ENCODE measurements around the gene CHRND. TPM values are rescaled to one million over a fixed set of nuclear protein-coding genes. Genes with fewer than 3 reads are reported as not detected.

The CHRND gene
- total RNA-seq, 6 experiments from 2014 or later: not detected

DNA sequence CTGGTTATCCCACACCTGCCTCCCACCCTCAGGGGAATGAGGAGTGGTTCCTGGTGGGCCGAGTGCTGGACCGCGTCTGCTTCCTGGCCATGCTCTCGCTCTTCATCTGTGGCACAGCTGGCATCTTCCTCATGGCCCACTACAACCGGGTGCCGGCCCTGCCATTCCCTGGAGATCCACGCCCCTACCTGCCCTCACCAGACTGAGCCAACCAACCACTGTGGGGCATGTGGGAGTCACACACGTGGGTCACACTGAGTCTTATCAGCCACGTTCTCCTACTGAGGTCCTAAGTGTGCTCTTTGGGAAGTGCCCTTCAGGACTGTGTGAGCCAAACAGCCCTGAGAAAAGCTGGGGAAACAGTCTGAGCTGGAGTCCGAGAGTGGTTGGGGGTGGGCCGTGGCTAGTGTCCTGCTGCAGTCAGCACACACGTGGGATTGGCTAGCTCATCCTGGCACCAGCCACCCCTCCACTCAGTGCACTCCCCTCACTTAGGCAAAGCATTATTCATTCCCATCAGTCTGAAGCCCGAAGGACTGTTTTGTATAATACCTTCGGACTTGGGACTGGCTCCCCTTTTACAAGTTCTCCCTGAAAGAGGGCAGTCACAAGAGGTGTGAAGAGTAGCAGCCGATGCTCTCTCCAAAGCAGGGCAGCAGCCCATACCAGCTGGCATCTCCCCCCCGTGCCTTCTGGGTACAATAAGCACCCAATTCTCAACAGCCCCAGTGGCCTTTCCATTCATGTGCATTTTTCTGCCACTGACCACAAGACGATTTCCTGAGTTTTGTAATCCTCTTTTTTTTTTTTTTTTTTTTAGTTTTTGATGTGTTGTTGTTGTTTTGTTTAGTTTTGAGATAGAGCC, 19.8 kb downstream of the CHRND start:
- no peak overlapping the region for H3K27ac Mint-ChIP-seq
- H3K4me3 Mint-ChIP-seq: no peak overlapping the region
- H3K4me1 Mint-ChIP-seq (ENCODE audit: low read depth): peaks cover 18% of the 10 kb centered on the region
- DNase-seq: no peak
- TF ChIP-seq, protein P1, sequence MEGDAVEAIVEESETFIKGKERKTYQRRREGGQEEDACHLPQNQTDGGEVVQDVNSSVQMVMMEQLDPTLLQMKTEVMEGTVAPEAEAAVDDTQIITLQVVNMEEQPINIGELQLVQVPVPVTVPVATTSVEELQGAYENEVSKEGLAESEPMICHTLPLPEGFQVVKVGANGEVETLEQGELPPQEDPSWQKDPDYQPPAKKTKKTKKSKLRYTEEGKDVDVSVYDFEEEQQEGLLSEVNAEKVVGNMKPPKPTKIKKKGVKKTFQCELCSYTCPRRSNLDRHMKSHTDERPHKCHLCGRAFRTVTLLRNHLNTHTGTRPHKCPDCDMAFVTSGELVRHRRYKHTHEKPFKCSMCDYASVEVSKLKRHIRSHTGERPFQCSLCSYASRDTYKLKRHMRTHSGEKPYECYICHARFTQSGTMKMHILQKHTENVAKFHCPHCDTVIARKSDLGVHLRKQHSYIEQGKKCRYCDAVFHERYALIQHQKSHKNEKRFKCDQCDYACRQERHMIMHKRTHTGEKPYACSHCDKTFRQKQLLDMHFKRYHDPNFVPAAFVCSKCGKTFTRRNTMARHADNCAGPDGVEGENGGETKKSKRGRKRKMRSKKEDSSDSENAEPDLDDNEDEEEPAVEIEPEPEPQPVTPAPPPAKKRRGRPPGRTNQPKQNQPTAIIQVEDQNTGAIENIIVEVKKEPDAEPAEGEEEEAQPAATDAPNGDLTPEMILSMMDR (IDR thresholded peaks at IDR 0.05): no peak
- peaks cover 15% of the 10 kb centered on the region for H3K27me3 Mint-ChIP-seq (ENCODE audit: insufficient read depth)
- H3K9me3 Mint-ChIP-seq: no peaks in the 10 kb centered on the region; the same call in 1 of the 2 replicates
- H3K36me3 Mint-ChIP-seq (ENCODE audit: low read depth): peaks cover 13% of the 10 kb centered on the region

GRCh38 chr2:232547991-232548390, 22.0 kb downstream of the CHRND start:
- TF ChIP-seq, protein P1 (IDR thresholded peaks at IDR 0.05): no peak
- DNase-seq: no peak
- Mint-ChIP-seq H3K4me1 (ENCODE audit: low read depth) (peaks cover 32% of the 10 kb centered on the region), H3K36me3 (ENCODE audit: low read depth) (peaks cover 29% of the 10 kb centered on the region), H3K9me3 (no peaks in the 10 kb centered on the region; the same call in 1 of the 2 replicates), H3K27me3 (ENCODE audit: insufficient read depth) (peaks cover 4% of the 10 kb centered on the region), H3K4me3 (no peak overlapping the region), H3K27ac (no peak overlapping the region)

GRCh38 chr2:232549655-232550353, 23.8 kb downstream of the CHRND start:
- H3K4me1 Mint-ChIP-seq (ENCODE audit: low read depth): peaks cover 50% of the 10 kb centered on the region
- TF ChIP-seq, protein P1 (IDR thresholded peaks at IDR 0.05): no peak

DNA sequence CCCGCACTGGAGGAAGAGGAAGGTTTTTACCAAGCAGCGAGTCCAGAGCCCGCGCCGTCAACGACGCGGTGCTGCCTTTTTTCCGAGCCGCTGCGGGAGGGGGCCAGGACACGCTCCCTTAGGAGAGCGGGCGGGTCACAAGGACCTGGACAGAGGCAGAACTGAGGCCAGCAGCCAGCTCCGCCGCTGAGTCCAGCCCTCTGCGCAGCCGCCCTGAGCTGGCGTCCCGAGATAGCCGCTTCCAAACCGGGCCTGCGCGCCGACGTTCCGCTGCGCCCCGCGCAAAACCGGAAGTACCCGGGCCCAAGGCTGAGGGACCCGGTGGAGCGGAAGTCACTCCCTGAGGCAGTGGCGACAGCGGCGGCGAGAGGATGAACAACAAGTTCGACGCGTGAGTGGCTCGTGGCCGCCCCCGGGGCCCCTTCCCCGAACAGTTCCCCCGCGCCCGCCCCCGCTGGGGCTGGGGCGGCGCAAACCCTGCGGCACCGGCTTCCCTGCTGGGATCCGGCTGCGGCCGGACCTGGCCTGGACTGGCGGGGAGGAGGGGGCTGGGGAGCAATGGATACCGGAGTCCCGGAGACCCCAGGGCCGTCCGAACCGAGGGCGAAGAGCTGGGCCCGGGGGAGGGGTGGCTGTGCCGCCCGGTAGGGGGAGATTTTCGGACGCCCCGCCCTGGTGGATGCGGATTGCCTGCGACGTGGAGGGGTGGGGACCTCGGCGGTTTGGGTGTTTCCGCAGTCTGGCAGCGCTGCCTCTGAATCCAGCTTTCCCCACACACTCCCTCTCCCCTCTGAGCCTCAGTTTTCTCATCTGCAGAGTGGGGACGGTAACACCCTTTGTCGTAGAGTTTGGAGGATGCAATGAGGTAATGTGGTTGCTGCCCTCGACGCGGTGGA, 24.6 kb downstream of the CHRND start, which contains the start of the genes EIF4E2 and TIGD1:
TSS of gene EIF4E2 (plus strand) at position 336 of the 896 bp plus-strand sequence. CDS start at position 372, 36 bp downstream.
TSS of gene TIGD1 (minus strand) at position 204 of the 896 bp plus-strand sequence. CDS start 675 bp downstream, outside the sequence.
- no peaks in the 10 kb centered on the region; the same call in 1 of the 2 replicates for H3K9me3 Mint-ChIP-seq
- peak; percentile 93 for DNase-seq
- peaks cover 34% of the 10 kb centered on the region for H3K36me3 Mint-ChIP-seq (ENCODE audit: low read depth)
- H3K27me3 Mint-ChIP-seq (ENCODE audit: insufficient read depth): peaks cover 4% of the 10 kb centered on the region
- peak within 1 kb of the TSS; percentile 98 for H3K4me3 Mint-ChIP-seq
- peak within 1 kb of the TSS; percentile 97 for H3K27ac Mint-ChIP-seq
- H3K4me1 Mint-ChIP-seq (ENCODE audit: low read depth): peaks cover 51% of the 10 kb centered on the region
- TF ChIP-seq, protein P1 (IDR thresholded peaks at IDR 0.05): peak; percentile 75

More at GRCh38 chr2:232549655-232550353, 23.8 kb downstream of the CHRND start:
- no peaks in the 10 kb centered on the region; the same call in 1 of the 2 replicates for H3K9me3 Mint-ChIP-seq
- H3K4me3 Mint-ChIP-seq: peak overlapping the region; percentile 98
- peaks cover 4% of the 10 kb centered on the region for H3K27me3 Mint-ChIP-seq (ENCODE audit: insufficient read depth)
- peak overlapping the region; percentile 97 for H3K27ac Mint-ChIP-seq
- DNase-seq: no peak
- peaks cover 34% of the 10 kb centered on the region for H3K36me3 Mint-ChIP-seq (ENCODE audit: low read depth)

GRCh38 chr2:232551250-232551638, 25.3 kb downstream of the CHRND start:
- TF ChIP-seq, protein P1 (IDR thresholded peaks at IDR 0.05): no peak
- H3K9me3 Mint-ChIP-seq: no peaks in the 10 kb centered on the region; the same call in 1 of the 2 replicates
- peaks cover 4% of the 10 kb centered on the region for H3K27me3 Mint-ChIP-seq (ENCODE audit: insufficient read depth)
- H3K4me3 Mint-ChIP-seq: peak overlapping the region; percentile 98
- peak overlapping the region; percentile 97 for H3K27ac Mint-ChIP-seq
- H3K36me3 Mint-ChIP-seq (ENCODE audit: low read depth): peaks cover 36% of the 10 kb centered on the region
- peaks cover 51% of the 10 kb centered on the region for H3K4me1 Mint-ChIP-seq (ENCODE audit: low read depth)
- DNase-seq: no peak

Measured in HFFc6 (cell line).